Lung microvascular endothelial cell (primary cell): Measurements from ENCODE around the gene HAAO. TPM values are rescaled to one million over a fixed set of nuclear protein-coding genes. Genes with fewer than 3 reads are reported as not detected.

ENCODE experiments used
- DNase-seq, 2 donors: peaks; one replicate each; pipeline versions ENCODE4 v3.0.0 to v3.0.0-alpha.2; 2010; ENCODE audit warnings: low read depth in 2 of 2
- total RNA-seq: library from RNA; depleted of rRNA; stranded (reverse); fragments of >200 nt; gene quantifications from 2 replicates; pipeline ENCODE4 v1.2.1, GENCODE V29; 2014

Gene HAAO
- total RNA-seq, 1 donor from 2014 or later: not detected

GRCh38 chr2:42793334-42794270, 1.2 kb upstream of the HAAO start:
- DNase-seq: no peak

GRCh38 chr2:42792087-42792582, 248 bp downstream of the HAAO start:
- DNase-seq: no peak

DNA sequence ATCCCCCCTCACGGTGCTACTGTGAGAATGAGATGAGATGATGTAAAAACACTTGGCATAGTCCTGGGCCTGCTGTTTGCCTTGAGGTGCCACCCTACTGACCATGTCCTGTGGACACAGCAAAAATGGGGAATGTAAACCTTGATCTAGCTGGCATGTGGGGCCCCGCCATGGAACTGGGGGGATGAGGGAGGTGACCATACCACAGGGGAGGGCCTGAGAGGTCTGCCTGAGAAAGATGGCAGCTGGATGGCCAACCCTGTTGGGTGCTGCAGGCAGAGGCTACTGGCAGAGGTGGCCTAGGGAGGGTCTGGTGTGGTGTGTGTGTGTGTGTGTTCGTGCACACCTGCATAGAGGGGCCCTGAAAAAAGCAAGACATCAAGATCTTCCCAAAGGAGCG, 777 bp downstream of the HAAO start:
- DNase-seq: no peak

GRCh38 chr2:42789751-42790150, 2.6 kb downstream of the HAAO start:
- DNase-seq: no peak

- DNase-seq: no peak
Observed at GRCh38 chr2:42788882-42789281, 3.5 kb downstream of the HAAO start.

DNA sequence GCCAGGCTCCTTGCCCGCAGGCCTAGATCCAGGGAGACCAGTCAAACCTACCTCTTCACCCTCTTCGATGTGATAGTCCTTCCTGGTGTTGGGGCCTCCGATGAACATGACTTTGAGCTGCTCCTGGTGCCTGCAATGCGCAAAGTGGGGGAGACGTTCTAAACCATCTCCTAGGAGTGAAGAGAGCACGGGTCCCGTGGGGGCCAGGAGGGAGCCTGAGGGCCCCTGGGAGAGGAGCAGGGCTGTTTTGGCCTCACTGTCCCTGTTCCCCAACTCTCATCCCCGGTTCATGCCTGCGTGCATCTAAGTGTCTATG, 3.9 kb downstream of the HAAO start:
- DNase-seq: no peak

- DNase-seq: no peak
Observed at GRCh38 chr2:42787788-42788477, 4.5 kb downstream of the HAAO start.

GRCh38 chr2:42787424-42787787, 5.0 kb downstream of the HAAO start:
- DNase-seq: no peak

DNA sequence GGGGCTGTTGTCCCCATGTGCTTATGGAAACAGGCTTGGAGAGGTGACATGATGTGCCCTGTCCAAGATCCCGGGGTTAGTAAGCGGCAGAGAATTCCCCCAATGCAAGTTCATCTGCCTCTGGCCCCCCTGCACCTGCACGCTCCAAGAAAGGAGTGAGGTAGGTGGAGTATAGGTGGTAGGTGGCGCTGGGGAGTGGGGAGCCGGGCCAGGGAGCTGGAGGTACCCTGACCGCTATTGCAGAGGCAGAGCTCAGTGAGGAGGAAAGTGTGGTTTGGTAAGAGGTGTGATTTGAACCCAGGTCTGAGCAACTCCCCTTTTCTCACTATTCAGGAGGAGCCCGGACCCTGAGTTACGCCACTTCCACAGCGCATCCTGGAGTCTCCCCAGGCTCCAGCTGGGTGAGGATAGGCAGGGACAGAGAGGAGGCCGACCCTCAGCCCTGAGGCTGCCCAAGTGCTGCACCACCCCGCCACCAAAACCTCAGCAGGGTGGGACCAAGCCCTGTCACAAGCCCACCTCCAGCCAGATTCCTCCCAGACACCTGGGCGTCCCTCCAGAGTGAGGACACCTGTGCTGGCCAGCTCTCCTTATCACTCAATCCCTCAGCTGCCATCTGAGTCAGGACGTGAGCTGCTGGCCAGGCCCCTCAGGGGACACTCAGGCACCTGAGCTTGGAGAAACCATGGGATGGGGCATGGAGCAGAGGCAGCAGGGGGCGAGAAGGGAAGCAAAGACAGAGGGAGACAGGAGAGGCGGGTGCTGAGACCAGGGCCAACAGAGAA, 5.6 kb downstream of the HAAO start:
- no peak for DNase-seq

- no peak for DNase-seq
Observed at GRCh38 chr2:42784204-42784880, 8.0 kb downstream of the HAAO start.

DNA sequence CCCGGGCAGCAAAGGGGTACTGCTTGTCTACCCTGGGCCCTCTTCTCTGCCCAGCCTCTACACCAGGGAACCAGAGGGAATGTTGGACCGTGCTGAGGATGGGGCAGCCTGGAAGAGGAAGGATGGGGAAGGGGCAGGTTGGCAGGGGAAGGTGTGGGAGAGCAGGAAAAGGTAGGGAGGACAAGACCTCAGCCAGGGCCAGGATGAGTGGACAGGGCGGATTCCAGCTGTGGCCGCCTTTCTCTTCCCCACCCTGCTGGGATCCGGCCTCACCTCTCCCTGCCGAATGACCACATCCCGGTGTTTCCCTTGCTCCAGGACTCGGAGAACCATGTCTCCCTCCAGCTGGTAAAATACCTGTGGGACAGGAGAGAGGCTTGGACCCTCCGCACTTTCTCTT, 8.9 kb downstream of the HAAO start:
- DNase-seq: no peak

- DNase-seq: no peak
Observed at GRCh38 chr2:42781181-42781580, 11.2 kb downstream of the HAAO start.

DNA sequence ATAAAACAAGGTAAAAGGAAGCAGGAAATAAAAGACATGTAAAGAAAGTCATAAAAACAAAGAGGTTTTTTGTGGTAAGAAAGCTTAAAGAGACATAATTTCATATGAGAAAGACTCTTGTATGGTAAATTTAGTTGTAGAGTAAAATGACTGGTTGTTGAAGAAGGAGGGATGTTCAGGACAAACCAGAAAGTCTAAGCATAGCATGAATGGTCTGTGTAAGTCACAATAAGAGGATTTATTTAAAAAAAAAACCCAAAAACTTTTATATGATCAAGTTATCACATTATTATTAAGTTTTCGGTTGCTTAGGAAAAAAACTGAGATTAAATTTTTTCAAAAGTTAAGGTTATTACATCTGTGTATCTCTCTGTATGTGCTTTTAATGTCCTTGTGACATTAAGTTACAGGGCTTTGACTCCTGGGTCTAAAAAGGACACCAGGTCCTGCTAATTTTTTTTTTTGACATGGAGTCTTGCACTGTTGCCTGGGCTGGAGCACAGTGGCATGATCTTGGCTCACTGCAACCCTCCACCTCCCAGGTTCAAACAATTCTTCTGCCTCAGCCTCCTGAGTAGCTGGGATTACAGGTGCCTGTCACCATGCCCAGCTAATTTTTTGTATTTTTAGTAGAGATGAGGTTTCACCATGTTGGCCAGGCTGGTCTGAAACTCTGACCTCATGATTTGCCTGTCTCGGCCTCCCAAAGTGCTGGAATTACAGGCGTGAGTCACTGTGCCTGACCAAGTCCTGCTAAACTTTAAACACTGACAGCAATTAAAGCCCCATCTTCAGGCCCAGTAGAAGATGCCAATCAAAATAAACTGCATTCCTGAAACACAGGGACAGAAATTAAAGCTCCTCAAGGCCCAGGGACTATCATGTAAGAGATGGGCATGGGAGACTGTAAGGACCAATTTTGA, 14.2 kb downstream of the HAAO start:
- no peak for DNase-seq

- DNase-seq: no peak
Observed at GRCh38 chr2:42775810-42776209, 16.6 kb downstream of the HAAO start.

- no peak for DNase-seq
Observed at GRCh38 chr2:42775186-42775585, 17.2 kb downstream of the HAAO start.

- DNase-seq: no peak
Observed at GRCh38 chr2:42771546-42772153, 20.7 kb downstream of the HAAO start.

DNA sequence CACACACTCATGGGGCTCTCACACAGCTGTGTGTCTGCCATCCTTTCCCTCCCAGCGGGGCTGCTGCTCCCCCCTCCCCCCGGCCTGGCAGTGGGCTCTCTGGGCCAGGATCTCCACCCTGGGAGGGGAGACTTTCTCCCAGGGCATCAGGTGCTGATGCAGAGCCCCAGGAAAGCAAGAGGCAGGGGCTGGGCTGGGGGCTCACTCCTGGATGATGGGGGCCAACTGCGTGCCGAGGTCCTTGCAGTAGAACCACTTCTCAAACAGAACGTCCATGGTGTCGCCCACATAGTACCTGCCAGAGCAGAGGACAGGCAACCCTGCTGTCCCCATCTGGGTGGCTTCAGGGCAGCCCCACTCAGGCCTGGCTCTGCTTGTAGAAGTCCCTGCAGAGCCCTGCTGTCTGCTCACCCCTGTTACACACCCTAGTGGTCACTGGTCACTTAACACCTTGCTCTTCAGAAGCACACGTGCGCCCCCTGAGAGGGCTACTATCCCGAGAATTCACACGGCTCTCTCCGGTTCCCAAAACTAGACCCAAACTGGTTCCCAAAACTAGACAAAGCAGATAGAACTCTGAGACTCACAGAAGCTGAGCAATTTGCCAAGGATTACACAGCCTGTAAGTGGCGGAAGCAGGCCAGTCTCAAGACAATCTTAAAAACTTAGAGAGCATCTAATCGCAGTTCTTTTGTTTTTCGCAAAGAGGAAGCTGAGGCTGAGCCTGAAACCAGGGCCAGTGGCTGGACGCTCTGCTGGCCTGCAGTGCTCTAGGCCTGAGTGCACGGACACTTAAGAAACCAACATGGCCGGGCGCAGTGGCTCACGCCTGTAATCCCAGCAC, 21.9 kb downstream of the HAAO start:
- DNase-seq: peak; percentile 72 to 77

DNA sequence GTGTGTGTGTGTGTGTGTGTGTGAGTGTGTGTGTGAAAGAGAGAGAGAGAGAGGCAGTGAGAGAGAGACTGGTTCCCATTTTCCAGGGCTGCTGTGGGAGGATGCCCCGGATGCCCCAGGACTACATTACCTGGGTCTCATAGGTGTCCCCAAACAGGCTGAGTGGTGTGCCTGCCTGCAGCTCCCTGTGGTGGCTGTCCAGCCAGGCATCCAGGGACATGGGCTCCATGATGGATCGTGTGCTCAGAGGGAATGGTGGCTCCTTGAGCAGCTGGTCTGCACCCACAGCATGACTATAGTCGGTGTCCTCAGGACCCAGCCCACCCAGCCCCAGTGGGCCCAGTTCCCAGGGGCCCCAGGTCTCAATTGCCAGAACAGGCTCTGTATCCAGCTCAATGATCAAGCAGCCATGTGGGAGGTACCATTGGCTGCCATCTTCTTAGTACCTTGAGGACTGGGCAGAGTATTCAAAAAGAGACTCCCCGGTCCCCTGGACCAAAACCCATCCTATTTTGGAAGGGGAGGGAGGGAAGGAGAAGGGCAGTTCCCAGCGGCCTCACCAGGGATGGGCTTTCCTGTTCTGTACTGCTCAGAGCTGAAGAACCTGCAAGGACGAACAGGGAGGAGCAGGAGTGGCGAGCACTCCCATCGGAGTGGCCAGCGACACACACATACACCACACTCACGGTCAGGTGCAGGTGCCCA, 22.6 kb downstream of the HAAO start:
- no peak for DNase-seq
